HepG2 (cell line): Measurements from ENCODE around the gene MCOLN1. TPM values are rescaled to one million over a fixed set of nuclear protein-coding genes. Genes with fewer than 3 reads are reported as not detected.

Source experiments
- DPF2 ChIP-seq: sonication (generic); formaldehyde crosslinking; IDR thresholded peaks from 2 replicates; pipeline ENCODE4 v1.4.0; 2020; ENCODE audit warnings: mild to moderate bottlenecking, low read depth, missing genetic modification reagents, borderline replicate concordance
- HNF4G ChIP-seq, 2 experiments: sonication (generic) in 1 of 2; formaldehyde crosslinking in 1 of 2; IDR thresholded peaks; 2 replicates each; pipeline versions ENCODE4 v1.4.0 to v1.6.1; 2011 to 2020; ENCODE audit warnings: borderline replicate concordance in 2 of 2, low read depth in 2 of 2, mild to moderate bottlenecking in 2 of 2, low read length in 1 of 2, missing genetic modification reagents in 1 of 2, moderate library complexity in 1 of 2
- NCOA2 ChIP-seq: sonication (generic); formaldehyde crosslinking; IDR thresholded peaks from 2 replicates; pipeline ENCODE4 v1.8.0; 2022; ENCODE audit warnings: inconsistent platforms
- RARA ChIP-seq: IDR thresholded peaks from 2 replicates; pipeline ENCODE4 v1.6.1; 2016; ENCODE audit warnings: missing genetic modification reagents, missing compliant biosample characterization
- SRSF9 ChIP-seq: fragments of 200-400 bp; formaldehyde crosslinking; IDR thresholded peaks from 2 replicates; pipeline ENCODE4 v1.6.1; 2018; ENCODE audit warnings: borderline replicate concordance, mild to moderate bottlenecking, low read depth, low read length; ENCODE audit not compliant: insufficient read depth, poor library complexity, severe bottlenecking
- THAP11 ChIP-seq: IDR thresholded peaks from 2 replicates; pipeline ENCODE4 v1.6.1; 2016; ENCODE audit warnings: missing biosample characterization, missing genetic modification reagents
- ZNF333 ChIP-seq: sonication (generic); formaldehyde crosslinking; IDR thresholded peaks from 2 replicates; pipeline ENCODE4 v1.4.0; 2020; ENCODE audit warnings: mild to moderate bottlenecking, missing genetic modification reagents, borderline replicate concordance
- ZNF687 ChIP-seq: sonication (generic); formaldehyde crosslinking; IDR thresholded peaks from 2 replicates; pipeline ENCODE4 v1.5.1; 2020; ENCODE audit warnings: mild to moderate bottlenecking, missing genetic modification reagents, moderate library complexity
- ZNF746 ChIP-seq: sonication (generic); formaldehyde crosslinking; IDR thresholded peaks from 2 replicates; pipeline ENCODE4 v1.8.0; 2022; ENCODE audit warnings: mild to moderate bottlenecking, missing genetic modification reagents
- polyA plus RNA-seq, 8 experiments: library from polyadenylated mRNA; depleted of rRNA in 3 of 8; stranded (reverse) in 7 of 8; unstranded in 1 of 8; fragments of >200 nt; fragmentation: Illumina TruSeq in 4 of 8; extraction: Trizol in 4 of 8; gene quantifications; 2 replicates each; pipeline versions ENCODE4 v1.2.1 to v1.2.3, GENCODE V29; 2011 to 2016; ENCODE audit warnings: low read depth in 4 of 8, missing spikeins in 1 of 8, mixed read lengths in 1 of 8; ENCODE audit not compliant: insufficient read depth in 1 of 8
- total RNA-seq, 5 experiments: library from RNA; depleted of rRNA; stranded (reverse); fragments of >200 nt; fragmentation: Illumina TruSeq; extraction: Trizol; gene quantifications; 2 replicates each; pipeline ENCODE4 v1.2.3, GENCODE V29; 2016; ENCODE audit warnings: low read depth in 1 of 5

The MCOLN1 gene
- total and polyA plus RNA-seq, 2 of the 13 experiments (the other 11 are each of a cell fraction or from before 2014, with no cell fraction given), result 3.4 to 15.7 TPM

DNA sequence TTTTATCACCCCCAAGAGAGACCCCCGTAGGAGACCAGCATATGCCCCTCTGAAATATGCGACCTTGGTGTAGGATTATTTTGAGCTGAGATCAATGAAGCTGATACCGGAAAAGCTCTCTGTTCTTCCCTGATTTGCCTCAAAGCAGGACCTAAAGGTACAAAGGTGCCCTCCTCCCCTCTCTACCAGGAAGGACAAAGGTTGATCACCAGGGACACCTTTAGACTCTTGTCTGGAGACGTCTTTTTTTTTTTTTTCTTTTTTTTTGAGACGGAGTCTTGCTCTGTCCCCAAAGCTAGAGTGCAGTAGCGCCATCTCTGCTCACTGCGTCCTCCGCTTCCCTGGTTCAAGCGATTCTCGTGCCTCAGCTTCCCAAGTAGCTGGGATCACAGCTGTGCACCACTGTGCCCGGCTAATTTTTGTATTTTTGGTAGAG lies 32.8 kb upstream of the MCOLN1 start (continued):
- TF ChIP-seq THAP11 (CRISPR knock-in tag), result 0 out of 2 replicates have a peak, but pooled peaks have one; percentile 13
- TF ChIP-seq HNF4G (IDR thresholded peaks at IDR 0.05; ENCODE audit: borderline replicate concordance, low read depth, low read length), result peak; percentile 78
- peak; percentile 56; the same call in 1 of the 2 replicates for TF ChIP-seq HNF4G (CRISPR knock-in tag; IDR thresholded peaks at IDR 0.05; ENCODE audit: borderline replicate concordance, low read depth)
- TF ChIP-seq RARA (CRISPR knock-in tag), result 0 out of 2 replicates have a peak, but pooled peaks have one; percentile 31
- no peak for TF ChIP-seq ZNF333 (CRISPR knock-in tag)
- peak; percentile 39; the same call in 1 of the 2 replicates for TF ChIP-seq NCOA2 (CRISPR knock-in tag)
- TF ChIP-seq DPF2 (CRISPR knock-in tag), result peak; percentile 49; the same call in 1 of the 2 replicates
- TF ChIP-seq ZNF746, result no peak
- peak; percentile 12; the same call in 1 of the 2 replicates for TF ChIP-seq ZNF687 (CRISPR knock-in tag)
- TF ChIP-seq SRSF9, result no peak
